Ovary (tissue), 10 donors: ENCODE measurements around the gene GALNT12. TPM values are rescaled to one million over a fixed set of nuclear protein-coding genes. Genes with fewer than 3 reads are reported as not detected.

Experiments used
- DNase-seq, 5 donors: peaks; one replicate each; pipeline ENCODE4 v3.0.0-alpha.2; 2019 to 2020
- H3K27ac ChIP-seq, 2 donors: fragments of 200-600 bp; one replicate each; pipeline versions ENCODE4 v1.5.1 to v1.8.0; 2019 to 2022
- H3K27me3 ChIP-seq: fragments of 200-600 bp; one replicate; pipeline ENCODE4 v1.8.0; 2022
- H3K36me3 ChIP-seq: fragments of 200-600 bp; sonication (generic); one replicate; pipeline ENCODE4 v1.5.1; 2019
- H3K4me1 ChIP-seq: one replicate; pipeline ENCODE4 v1.8.1; 2013; ENCODE audit warnings: mild to moderate bottlenecking, moderate library complexity; ENCODE audit not compliant: insufficient read depth
- H3K4me3 ChIP-seq: fragments of 200-600 bp; sonication (generic); one replicate; pipeline ENCODE4 v1.5.1; 2017
- H3K9me3 ChIP-seq, 2 donors: fragments of 200-600 bp in 1 of 2; sonication (generic) in 1 of 2; one replicate each; pipeline versions ENCODE4 v1.5.1 to v1.8.1; 2013 to 2019; ENCODE audit warnings: mild to moderate bottlenecking in 1 of 2, moderate library complexity in 1 of 2
- CTCF ChIP-seq, 3 donors: fragments of 450-650 bp in 2 of 3; fragments of 200-600 bp in 1 of 3; IDR thresholded peaks; one replicate each; pipeline versions ENCODE4 v1.5.1 to v1.8.0; 2016 to 2022; ENCODE audit warnings: antibody characterized with exemption in 3 of 3, mild to moderate bottlenecking in 1 of 3
- EP300 ChIP-seq: sonication (generic); formaldehyde crosslinking; IDR thresholded peaks from one replicate; pipeline ENCODE4 v1.6.1; 2017; ENCODE audit warnings: antibody characterized with exemption
- POLR2A ChIP-seq: fragments of 450-650 bp; IDR thresholded peaks from one replicate; pipeline ENCODE4 v1.6.1; 2017; ENCODE audit warnings: antibody characterized with exemption, mild to moderate bottlenecking, moderate library complexity
- WGBS, 3 donors: extraction: QIAGEN DNeasy Blood & Tissue Kit in 1 of 3; methylation state at CpG; one replicate each; pipeline versions ENCODE4 v1.1.5 to v1.1.7; 2013 to 2017; 5-methylcytosine and 5-hydroxymethylcytosine counted together
- intact Hi-C, 4 donors: fragments of 100-400 bp; cut with DNase I; formaldehyde crosslinking; loops; one replicate each; pipeline versions ENCODE4 v1.11.0 to v1.15.1; 2022 to 2023
- long read RNA-seq, 3 donors: library from polyadenylated mRNA in 2 of 3; unstranded in 2 of 3; transcript quantifications; one replicate each; pipeline ENCODE4 v2.0.0 and lab custom pipeline, GENCODE V29; 2021 to 2026
- polyA plus RNA-seq, 2 donors: library from polyadenylated mRNA; stranded (reverse); fragments of 200-250 nt in 1 of 2; fragments of 350-450 nt in 1 of 2; fragmentation: Illumina TruSeq in 1 of 2; extraction: RNeasy Lipid Tissue Mini Kit (QIAGEN cat#74804) in 1 of 2; gene quantifications; one replicate each; pipeline ENCODE4 v1.2.3, GENCODE V29; 2013 to 2014
- total RNA-seq, 7 donors: library from RNA; depleted of rRNA in 2 of 7; stranded (reverse); fragments of >200 nt in 2 of 7; fragmentation: NEBNext Ultra II Directional in 3 of 7; extraction: Animal tissue kit (Norgen Biotek cat#: 25700) in 3 of 7; gene quantifications; one replicate each; pipeline versions ENCODE4 v1.1.0 to v1.2.4, GENCODE V29; 2016 to 2023
- donor health status: DM: no; HTN: no; CAD: no; lungs with moderate emphysema.
- donor health status: DM: no; HTN: no; CAD: no.
- donor health status: Bipolar disorder and iron deficiency.
- donor health status: DM: yes; HTN: yes; CAD: no.
- donor health status: DM: no; HTN: no; CAD: no.
- donor health status: DM: yes; HTN: yes; CAD: no.

Gene GALNT12
- total RNA-seq (1 to 10 TPM in 5 of 7 donors, under 1 TPM in 2; 0.23 to 7.0 (median 1.4) TPM), polyA plus RNA-seq (1 to 10 TPM in 1 of 2 donors, under 1 TPM in 1; 0.51 to 3.5 TPM)
- long read RNA-seq, donor 1, partial matches to known transcripts, result 0 of 1 reads
- long read RNA-seq, donor 1, other reads (novel, unspliced or antisense), result 0 of 1 reads
- long read RNA-seq, donor 2, transcript GALNT12-201 (10 exons, 2,735 nt), result major isoform, 7 of 7 reads
- long read RNA-seq, donor 2, partial matches to known transcripts, result 0 of 7 reads
- long read RNA-seq, donor 2, other reads (novel, unspliced or antisense), result 0 of 7 reads
- long read RNA-seq, donor 3, transcript GALNT12-201 (10 exons, 2,735 nt), result major isoform, 12 of 13 reads
- long read RNA-seq, donor 3, partial matches to known transcripts, result 1 of 13 reads
- long read RNA-seq, donor 3, other reads (novel, unspliced or antisense), result 0 of 13 reads

GRCh38 chr9:98807070-98807813, at the start of gene GALNT12:
Gene GALNT12, plus strand, starts transcription at chr9:98807670. Its CDS starts 29 bp downstream, at chr9:98807699.
- Histone ChIP-seq H3K9me3 (no peaks in the 10 kb centered on the region), H3K27ac (no peak within 1 kb of the TSS), H3K4me1 (peaks cover 3% of the 10 kb centered on the region), H3K36me3 (no peaks in the 10 kb centered on the region), H3K27me3 (no peaks in the 10 kb centered on the region), H3K4me3 (peak within 1 kb of the TSS; percentile 42)
- DNase-seq, result peak in 1 of 5 donors; percentile 31
- WGBS, 3 donors, result 8 to 27% (median 14%) methylated on average over 18 to 51 of the region's 51 CpGs
- TF ChIP-seq EP300 (no peak), POLR2A (no peak), CTCF (IDR thresholded peaks at IDR 0.05) (no peak)
- intact Hi-C loops, result no loop called here

DNA sequence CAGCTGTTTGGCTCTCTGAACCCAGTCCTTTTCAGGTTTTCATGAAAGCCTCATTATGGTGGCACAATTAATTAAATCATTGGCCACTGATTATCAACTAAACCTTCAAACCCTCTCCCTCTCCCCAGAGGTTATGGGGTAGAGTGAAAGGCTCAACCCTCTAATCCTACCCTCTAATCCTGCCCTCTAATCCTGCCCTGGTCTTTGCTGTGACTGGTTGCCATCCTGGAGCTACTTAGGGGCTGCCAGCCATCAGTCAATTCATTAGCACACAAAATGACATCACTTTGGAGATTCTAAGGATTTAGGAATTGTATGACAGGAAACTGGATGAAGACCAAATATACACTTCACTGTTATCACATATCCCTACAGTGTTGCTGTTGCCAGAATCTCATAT, 47.2 kb upstream of the GALNT12 start:
- Histone ChIP-seq H3K4me1 (no peaks in the 10 kb centered on the region), H3K4me3 (no peak overlapping the region), H3K27me3 (no peaks in the 10 kb centered on the region), H3K9me3 (no peaks in the 10 kb centered on the region), H3K36me3 (peaks cover 3% of the 10 kb centered on the region), H3K27ac (no peak overlapping the region)
- intact Hi-C loops, result no loop called here
- TF ChIP-seq EP300 (no peak), POLR2A (no peak), CTCF (IDR thresholded peaks at IDR 0.05) (no peak)
- DNase-seq, result no peak

- WGBS, 3 donors, result 97 to 98% (median 98%) methylated on average over 3 of the region's 3 CpGs
- intact Hi-C loops, result no loop called here
- Histone ChIP-seq H3K4me3 (no peak overlapping the region), H3K4me1 (no peaks in the 10 kb centered on the region), H3K9me3 (no peaks in the 10 kb centered on the region), H3K27me3 (no peaks in the 10 kb centered on the region), H3K36me3 (peaks cover 3% of the 10 kb centered on the region), H3K27ac (no peak overlapping the region)
- TF ChIP-seq EP300, result no peak
- no peak for TF ChIP-seq POLR2A
- no peak for TF ChIP-seq CTCF (IDR thresholded peaks at IDR 0.05)
- DNase-seq, result no peak
These were observed 43.3 kb upstream of the GALNT12 start for GRCh38 chr9:98763986-98764745.

DNA sequence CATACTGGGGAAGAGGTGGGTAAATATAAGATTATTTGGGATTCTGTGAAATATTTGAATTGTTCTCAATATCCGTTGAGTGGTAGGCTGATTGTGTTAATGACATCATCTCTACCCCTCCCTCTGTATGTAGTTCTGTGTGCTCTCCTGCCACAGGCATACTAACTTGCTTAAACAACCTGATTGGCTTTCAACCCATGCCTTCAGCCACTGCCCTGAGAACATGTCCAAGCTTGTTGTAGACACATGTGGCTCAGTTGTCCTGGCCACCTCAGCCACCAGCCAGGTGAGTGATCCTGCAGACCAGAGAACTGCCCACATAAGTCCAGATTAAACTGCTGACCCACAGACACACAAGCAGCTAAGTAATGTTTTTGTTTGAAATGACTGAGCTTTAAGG, 42.2 kb upstream of the GALNT12 start:
- no peak for DNase-seq
- intact Hi-C loops, result no loop called here
- 88 to 94% (median 90%) methylated on average over 1 of the region's 1 CpG for WGBS, 3 donors
- Histone ChIP-seq H3K4me1 (no peaks in the 10 kb centered on the region), H3K4me3 (no peak overlapping the region), H3K36me3 (peaks cover 3% of the 10 kb centered on the region), H3K27ac (no peak overlapping the region), H3K27me3 (no peaks in the 10 kb centered on the region), H3K9me3 (no peaks in the 10 kb centered on the region)
- no peak for TF ChIP-seq EP300
- TF ChIP-seq CTCF (IDR thresholded peaks at IDR 0.05), result no peak
- TF ChIP-seq POLR2A, result no peak
